A673 (cell line): ENCODE measurements around the gene WASF1. TPM values are rescaled to one million over a fixed set of nuclear protein-coding genes. Genes with fewer than 3 reads are reported as not detected.
A peak's percentile ranks its signal among the peaks of the same experiment; 100 is the strongest.

Experiments used
- BruUV-seq: library from RNA; stranded (reverse); fragments of 400-500 nt; replicated peaks from 2 replicates; lab custom pipeline; 2021; lab: Mats Ljungman, UMichigan
- CTCF ChIA-PET: fragments of 300-600 bp; sonication (Branson Sonifier 250); formaldehyde crosslinking; loops from one replicate; lab custom pipeline; 2022; ENCODE audit warnings: antibody characterized with exemption; lab: Charles Lee
- POLR2A ChIA-PET: fragments of 300-600 bp; sonication (Branson Sonifier 250); formaldehyde crosslinking; loops from one replicate; lab custom pipeline; 2022; ENCODE audit warnings: antibody characterized with exemption; ENCODE audit not compliant: low non-redundant PET; lab: Charles Lee
- DNase-seq: peaks from one replicate; pipeline ENCODE4 v3.0.0-alpha.2; 2015; ENCODE audit warnings: low spot score
- H3K27ac ChIP-seq: fragments of 200-600 bp; sonication (generic); 2 replicates; pipeline ENCODE4 v1.5.1; 2016; ENCODE audit warnings: mixed run types, low read depth, mild to moderate bottlenecking, mixed read lengths, antibody characterized with exemption, low read length; ENCODE audit not compliant: poor library complexity, severe bottlenecking
- H3K27me3 ChIP-seq: fragments of 200-600 bp; sonication (generic); replicated peaks from 2 replicates; pipeline ENCODE4 v1.6.1; 2017; ENCODE audit warnings: mixed run types, low read depth, mild to moderate bottlenecking, mixed read lengths, antibody characterized with exemption, low read length; ENCODE audit not compliant: insufficient read depth, poor library complexity
- H3K36me3 ChIP-seq: fragments of 200-600 bp; sonication (generic); 2 replicates; pipeline ENCODE4 v1.6.1; 2016; ENCODE audit warnings: mixed run types, mild to moderate bottlenecking, mixed read lengths, antibody characterized with exemption, low read length; ENCODE audit not compliant: insufficient read depth, poor library complexity, severe bottlenecking
- H3K4me1 ChIP-seq: fragments of 200-600 bp; sonication (generic); 2 replicates; pipeline ENCODE4 v1.6.1; 2017; ENCODE audit warnings: mixed run types, mild to moderate bottlenecking, mixed read lengths, antibody characterized with exemption, low read length; ENCODE audit not compliant: insufficient read depth, poor library complexity, severe bottlenecking
- H3K4me3 ChIP-seq: fragments of 200-600 bp; sonication (generic); 2 replicates; pipeline ENCODE4 v1.5.1; 2016; ENCODE audit warnings: low read depth, mixed run types, mild to moderate bottlenecking, mixed read lengths, low read length; ENCODE audit not compliant: poor library complexity, severe bottlenecking
- H3K9me3 ChIP-seq: fragments of 200-600 bp; sonication (generic); 2 replicates; pipeline ENCODE4 v1.6.1; 2016; ENCODE audit warnings: mixed run types, low read depth, mild to moderate bottlenecking, mixed read lengths, antibody characterized with exemption, low read length; ENCODE audit not compliant: poor library complexity, severe bottlenecking
- EZH2 ChIP-seq: fragments of 200-600 bp; sonication (generic); IDR thresholded peaks from 2 replicates; pipeline ENCODE4 v1.6.1; 2017; ENCODE audit warnings: borderline replicate concordance, low read depth, mild to moderate bottlenecking, mixed read lengths, antibody characterized with exemption, low read length; ENCODE audit not compliant: poor library complexity, severe bottlenecking
- intact Hi-C: fragments of 100-400 bp; cut with micrococcal nuclease; formaldehyde crosslinking; loops from one replicate; pipeline ENCODE4 v1.10.0; 2022; ENCODE audit not compliant: unreplicated experiment
- total RNA-seq: library from RNA; stranded (reverse); gene quantifications from 2 replicates; pipeline ENCODE4 v1.2.3, GENCODE V29; 2021
- TF ChIP-seq, protein P1 (sequence below): fragments of 300-800, 200-600 bp; sonication (generic); conservative IDR thresholded peaks from 2 replicates; pipeline ENCODE4 v1.5.1; 2017; ENCODE audit warnings: low read depth, mild to moderate bottlenecking, antibody characterized with exemption, low read length, moderate library complexity, mixed read lengths

The WASF1 gene
- total RNA-seq, 1 experiment from 2014 or later: 159 TPM

DNA sequence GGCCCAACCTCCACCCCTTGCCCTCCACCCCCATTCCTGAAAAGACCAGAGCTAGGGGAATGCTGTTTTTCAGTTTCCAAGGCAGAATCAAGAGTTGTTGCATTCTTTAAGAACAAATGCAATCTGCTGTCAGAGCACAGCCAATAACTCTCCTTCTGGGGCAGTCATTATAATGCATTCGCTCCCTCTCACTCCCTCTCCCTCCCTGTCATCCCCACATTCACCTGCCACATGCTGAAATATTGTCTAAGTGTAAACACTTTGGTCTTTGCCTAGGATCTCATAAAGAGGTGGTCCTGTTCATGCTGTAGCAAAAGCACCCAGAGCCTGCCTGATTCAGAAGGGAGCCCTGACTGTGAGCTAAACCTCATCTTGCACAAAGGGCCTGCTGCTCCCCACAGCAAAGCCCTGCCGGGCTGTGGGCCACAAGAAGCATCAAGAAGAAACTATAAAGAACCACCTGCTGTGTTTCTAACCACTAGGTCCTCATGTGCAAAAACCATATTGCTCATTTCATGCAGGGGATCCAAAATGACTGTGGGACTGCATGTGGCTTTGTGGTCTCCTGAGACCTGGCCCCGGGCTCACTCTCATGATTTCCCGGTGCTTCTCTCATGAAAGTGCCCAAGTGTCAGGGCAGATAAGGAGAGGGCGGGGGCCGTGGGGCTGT is 115.7 kb downstream of the WASF1 start:
- Histone ChIP-seq H3K4me3 (no peak overlapping the region), H3K36me3 (no peaks in the 10 kb centered on the region), H3K9me3 (no peaks in the 10 kb centered on the region), H3K4me1 (peaks cover 6% of the 10 kb centered on the region), H3K27ac (no peak overlapping the region), H3K27me3 (no peaks in the 10 kb centered on the region)
- peak; percentile 46 for DNase-seq
- CTCF ChIA-PET: no interaction called here
- TF ChIP-seq EZH2: no peak
- TF ChIP-seq, protein P1, sequence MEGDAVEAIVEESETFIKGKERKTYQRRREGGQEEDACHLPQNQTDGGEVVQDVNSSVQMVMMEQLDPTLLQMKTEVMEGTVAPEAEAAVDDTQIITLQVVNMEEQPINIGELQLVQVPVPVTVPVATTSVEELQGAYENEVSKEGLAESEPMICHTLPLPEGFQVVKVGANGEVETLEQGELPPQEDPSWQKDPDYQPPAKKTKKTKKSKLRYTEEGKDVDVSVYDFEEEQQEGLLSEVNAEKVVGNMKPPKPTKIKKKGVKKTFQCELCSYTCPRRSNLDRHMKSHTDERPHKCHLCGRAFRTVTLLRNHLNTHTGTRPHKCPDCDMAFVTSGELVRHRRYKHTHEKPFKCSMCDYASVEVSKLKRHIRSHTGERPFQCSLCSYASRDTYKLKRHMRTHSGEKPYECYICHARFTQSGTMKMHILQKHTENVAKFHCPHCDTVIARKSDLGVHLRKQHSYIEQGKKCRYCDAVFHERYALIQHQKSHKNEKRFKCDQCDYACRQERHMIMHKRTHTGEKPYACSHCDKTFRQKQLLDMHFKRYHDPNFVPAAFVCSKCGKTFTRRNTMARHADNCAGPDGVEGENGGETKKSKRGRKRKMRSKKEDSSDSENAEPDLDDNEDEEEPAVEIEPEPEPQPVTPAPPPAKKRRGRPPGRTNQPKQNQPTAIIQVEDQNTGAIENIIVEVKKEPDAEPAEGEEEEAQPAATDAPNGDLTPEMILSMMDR: no peak
- intact Hi-C loops: no loop called here
- POLR2A ChIA-PET: no interaction called here
- no TSS peak for BruUV-seq

- ChIA-PET POLR2A (no interaction called here), CTCF (interaction anchor here (0.5 to 0.6 kb wide), 2 partner anchors 16 to 351 kb away, joined by 3 to 9 read pairs; no protein-coding TSS in a partner anchor)
- Histone ChIP-seq H3K9me3 (no peaks in the 10 kb centered on the region), H3K36me3 (no peaks in the 10 kb centered on the region), H3K27ac (no peak overlapping the region), H3K27me3 (no peaks in the 10 kb centered on the region), H3K4me3 (no peak overlapping the region), H3K4me1 (peaks cover 17% of the 10 kb centered on the region)
- DNase-seq: peak; percentile 93
- BruUV-seq: no TSS peak
- TF ChIP-seq, protein P1: no peak
- TF ChIP-seq EZH2: no peak
- intact Hi-C loops: loop anchor here (2.0 to 10.0 kb wide), 2 partner anchors 239 to 335 kb away; no protein-coding TSS in a partner anchor
Measured at GRCh38 chr6:110055387-110055735, 124.1 kb downstream of the WASF1 start.

- POLR2A ChIA-PET: no interaction called here
- Histone ChIP-seq H3K27ac (peak overlapping the region; percentile 32), H3K4me3 (no peak overlapping the region), H3K9me3 (no peaks in the 10 kb centered on the region), H3K4me1 (peaks cover 17% of the 10 kb centered on the region), H3K27me3 (no peaks in the 10 kb centered on the region), H3K36me3 (no peaks in the 10 kb centered on the region)
- CTCF ChIA-PET: interaction anchor here (0.5 to 0.6 kb wide), 2 partner anchors 16 to 351 kb away, joined by 3 to 9 read pairs; no protein-coding TSS in a partner anchor
- intact Hi-C loops: loop anchor here (2.0 to 10.0 kb wide), 2 partner anchors 240 to 336 kb away; no protein-coding TSS in a partner anchor
- TF ChIP-seq EZH2: no peak
- TF ChIP-seq, protein P1: no peak
- no peak for DNase-seq
- BruUV-seq: no TSS peak
Measured at GRCh38 chr6:110054664-110055386, 124.6 kb downstream of the WASF1 start.
